T-helper 22 cell (primary cell): ENCODE results near the gene ELMOD1.
"Not testable (repeated sequence)": the region's sequence is repeated elsewhere in the genome, so short reads cannot be mapped to it uniquely, and the experiment has no call there.

Experiments
- DNase-seq: peaks from one replicate; pipeline ENCODE4 v3.0.0-alpha.2; 2020; ENCODE audit warnings: low read depth

ELMOD1 gene

DNA sequence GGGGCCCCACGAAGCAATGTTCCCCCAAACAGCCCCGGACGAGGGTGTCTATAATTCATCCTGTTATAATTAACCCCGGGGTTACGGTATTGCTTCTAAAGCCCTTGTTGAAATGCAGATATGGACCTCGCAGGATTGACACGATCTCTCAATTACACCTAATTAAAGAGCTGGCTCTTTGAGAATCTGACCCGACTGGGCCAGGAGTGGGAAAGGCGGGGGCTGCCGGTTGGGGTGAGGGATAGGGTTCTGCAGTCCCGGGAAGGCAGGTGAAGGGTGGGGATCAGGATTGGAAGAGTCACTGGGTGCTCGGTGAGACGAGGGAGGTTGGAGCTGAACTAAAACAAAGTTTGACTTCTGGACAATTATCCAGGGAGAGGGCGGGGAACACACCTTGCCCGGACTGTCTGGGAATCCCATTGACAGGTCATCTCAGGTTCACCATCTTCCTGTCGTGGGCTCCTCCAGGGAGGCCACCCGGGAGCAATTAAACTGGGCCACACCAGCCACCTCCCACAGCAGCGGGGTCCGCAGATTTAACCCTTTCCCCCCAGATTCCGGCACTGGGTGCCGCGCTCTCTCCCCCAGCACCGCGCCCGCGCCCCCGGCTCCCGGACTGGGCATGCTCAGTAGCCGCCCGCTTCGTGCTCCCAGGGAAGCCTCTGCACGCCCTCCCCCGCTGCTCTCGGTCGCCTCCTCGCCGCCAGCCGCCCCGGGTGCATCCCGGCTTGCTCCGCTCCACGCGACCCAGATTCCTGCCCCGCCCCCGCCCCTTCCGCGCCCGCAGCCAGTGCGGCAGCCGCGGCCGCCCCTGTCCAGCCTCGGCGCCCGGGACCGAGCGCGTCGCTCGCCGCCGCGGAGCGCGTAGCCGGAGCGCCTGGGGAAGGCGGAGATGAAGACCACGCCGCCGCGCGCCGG, at the start of gene ELMOD1:
Gene ELMOD1 (plus strand): TSS at position 688 of the 918 bp plus-strand sequence. CDS start 27,043 bp downstream, outside the sequence.
- no peak for DNase-seq

DNA sequence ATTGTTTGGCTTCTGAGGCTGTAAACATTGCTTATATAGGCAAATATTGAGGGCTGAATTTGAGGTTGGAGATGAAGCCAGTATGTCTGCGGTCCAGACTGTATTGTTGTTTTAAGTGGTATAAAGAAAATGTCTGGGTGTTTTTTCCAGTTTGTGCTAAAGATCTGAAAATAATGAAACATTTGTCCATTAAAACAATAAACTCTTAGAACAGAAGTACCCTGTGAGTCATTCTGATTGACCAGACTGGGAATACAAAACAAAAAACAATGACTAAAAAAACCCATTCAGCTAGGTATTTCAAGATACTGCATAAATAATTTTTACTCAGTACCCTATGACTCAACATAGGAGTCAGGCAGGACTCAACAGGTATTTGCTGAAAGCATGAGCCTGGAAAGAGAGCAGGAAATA, 45.8 kb upstream of the ELMOD1 start:
- no peak for DNase-seq

DNA sequence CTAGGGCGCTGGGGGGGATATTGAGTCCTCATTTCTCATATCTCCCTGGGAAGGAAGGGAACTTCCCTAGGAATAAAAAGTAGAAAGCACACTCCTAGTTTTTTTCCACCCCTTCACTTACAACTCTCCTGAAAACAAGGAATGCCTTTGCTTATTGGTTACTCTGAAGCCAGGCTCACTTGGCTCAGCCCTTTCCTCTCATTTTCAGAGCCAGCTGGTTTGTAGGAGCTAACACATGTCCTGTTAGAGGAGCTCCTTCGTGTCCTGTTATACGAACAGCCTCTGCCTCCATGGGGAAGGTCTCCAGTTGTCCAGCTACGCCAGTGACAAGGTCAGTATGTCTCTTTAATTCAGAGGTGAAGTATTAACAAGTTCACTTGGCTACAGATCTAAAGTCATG, 43.0 kb upstream of the ELMOD1 start:
- DNase-seq, result no peak

DNA sequence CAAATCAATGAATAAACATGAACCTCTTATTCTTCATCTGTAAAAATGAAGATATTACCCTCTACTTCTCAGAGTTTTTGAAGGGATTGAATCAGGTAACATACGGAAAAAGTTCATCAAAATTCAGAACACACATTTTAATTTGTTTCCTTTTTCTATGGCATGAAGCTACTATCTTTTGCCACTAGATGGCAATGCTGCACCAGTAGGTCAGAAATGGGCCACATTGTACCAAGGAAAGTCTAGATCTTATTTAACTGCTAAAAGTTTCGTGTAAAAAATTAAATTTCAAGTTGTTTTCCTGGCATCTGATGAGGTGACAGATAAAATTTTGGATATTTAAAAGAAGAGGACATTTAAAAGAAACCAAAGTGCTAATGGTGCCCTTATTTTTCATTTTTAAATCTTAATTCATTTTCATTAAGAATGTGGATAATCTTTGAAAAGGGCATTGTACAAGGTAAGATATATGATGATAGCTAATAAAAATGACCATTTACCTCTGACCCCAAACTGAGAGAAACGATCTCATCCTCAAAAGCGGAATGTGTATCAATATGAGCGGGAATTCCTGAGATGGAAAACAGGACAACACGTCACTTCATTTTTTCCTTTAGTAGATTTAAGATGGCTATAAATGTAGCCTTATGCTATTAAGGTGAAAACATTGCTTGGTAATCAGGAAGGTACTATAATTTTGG, 41.5 kb upstream of the ELMOD1 start:
- DNase-seq, result no peak

DNA sequence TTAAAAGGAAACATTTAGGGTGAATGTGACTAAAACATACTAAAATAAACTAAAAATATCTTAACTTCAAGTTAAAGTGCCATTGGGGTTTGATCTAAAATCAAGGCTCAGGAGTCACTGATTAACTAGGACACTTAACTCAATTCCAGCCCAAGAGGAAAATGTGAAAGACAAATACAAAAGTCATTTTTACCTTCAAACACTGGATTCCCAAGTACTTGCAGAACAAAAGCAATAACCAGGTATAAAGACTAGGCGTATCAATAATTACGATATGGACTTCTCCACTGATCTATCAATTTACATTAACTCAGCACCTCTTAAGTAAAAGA, 41.0 kb upstream of the ELMOD1 start:
- no peak for DNase-seq

DNA sequence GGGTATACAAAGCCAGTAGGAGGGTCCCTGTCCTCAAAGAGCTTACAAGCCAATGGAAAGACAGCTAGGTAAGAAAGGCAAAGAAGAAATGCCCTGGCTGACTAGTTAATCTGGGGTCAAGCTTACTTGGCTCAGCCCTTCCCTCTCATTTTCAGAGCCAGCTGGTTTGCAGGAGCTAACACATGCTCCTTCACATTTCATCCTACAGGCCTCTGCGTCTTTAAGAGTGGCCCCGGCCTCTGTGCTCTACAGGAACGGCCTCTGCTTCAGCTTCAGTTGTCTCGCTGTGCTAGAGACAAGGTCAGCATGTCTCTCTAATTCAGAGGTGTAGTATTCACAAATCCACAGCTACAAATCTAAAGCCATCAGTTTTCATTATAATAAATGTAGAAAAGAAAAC, 40.6 kb upstream of the ELMOD1 start:
- DNase-seq, result no peak

DNA sequence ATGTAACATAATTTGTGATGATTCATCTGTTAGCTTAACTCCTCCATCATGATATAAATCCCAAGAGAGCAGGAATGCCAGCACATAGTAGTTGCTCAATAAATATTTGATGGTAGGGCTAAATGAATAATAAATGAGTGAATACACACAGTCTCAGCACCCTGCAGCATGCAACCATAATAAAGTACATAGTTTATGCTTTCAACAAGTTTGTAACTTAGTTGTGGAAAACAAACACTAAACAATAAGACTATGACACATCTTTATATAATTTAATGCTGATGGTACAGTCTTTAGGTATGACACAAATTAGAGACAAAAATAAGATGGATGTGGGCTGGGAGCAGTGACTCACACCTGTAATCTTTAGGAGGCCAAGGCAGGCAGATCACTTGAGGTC, 29.3 kb upstream of the ELMOD1 start:
- DNase-seq, result no peak

DNA sequence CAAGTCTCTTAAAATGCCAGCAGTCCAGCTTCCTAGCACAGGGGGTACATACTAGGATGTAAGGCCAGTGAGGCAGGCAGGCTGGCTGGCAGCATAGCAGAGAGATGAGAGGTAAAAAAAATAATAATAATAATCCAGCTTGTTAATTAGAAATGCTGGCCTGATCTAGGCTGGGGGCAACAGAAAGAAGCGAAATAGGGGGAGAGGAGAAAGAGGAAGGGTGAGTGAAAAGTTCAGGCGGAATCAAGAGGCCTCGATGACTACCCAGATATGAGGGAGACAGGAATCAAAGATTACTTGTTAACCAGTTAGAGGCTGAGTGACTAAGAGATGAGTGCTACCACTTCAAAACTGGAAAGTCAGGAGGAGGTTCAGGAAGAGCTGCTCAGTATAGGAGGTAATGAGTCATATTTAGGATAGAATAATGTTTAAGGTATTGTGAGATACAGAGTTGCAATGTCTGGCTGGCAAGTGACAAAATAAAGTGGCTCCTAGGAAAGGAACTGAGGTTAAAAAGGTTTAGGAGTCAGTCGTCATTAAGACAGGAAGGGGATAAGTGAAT, 28.2 kb upstream of the ELMOD1 start:
- DNase-seq, result no peak

DNA sequence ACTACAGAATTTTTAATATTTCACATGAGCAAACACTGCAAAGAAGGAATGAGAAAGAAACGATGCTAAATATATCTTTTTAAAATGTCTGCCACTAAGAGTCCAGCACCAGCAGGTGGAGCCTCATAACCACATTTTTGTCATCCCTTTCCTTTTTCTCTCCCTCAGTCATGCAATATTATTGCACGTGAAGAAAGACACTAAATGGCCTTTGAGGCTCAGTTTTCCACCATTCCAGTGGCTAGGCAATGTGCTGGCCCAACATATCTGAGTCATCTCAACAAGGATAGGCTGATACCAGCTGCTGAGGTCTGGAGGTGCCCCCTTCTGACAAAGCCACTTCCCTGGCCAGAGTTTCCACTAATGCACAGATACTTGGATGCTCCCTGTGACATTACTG, 27.2 kb upstream of the ELMOD1 start:
- DNase-seq, result no peak

DNA sequence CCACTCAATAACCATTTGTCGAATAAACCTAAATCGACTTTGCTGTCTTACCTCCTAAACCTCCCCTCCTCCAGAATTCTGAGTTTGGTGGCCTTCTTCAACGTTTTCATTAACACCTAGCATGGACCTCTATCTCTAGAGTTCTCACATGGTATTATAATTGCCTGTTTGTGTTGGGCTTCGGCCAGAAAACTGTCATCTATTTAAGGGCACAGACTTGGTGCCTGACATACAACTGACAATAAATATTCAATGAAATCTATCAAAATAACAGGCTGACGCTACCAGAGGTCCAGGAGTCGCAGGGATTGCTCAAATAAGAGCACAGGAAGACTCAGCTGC, 26.1 kb upstream of the ELMOD1 start:
- DNase-seq, result no peak

DNA sequence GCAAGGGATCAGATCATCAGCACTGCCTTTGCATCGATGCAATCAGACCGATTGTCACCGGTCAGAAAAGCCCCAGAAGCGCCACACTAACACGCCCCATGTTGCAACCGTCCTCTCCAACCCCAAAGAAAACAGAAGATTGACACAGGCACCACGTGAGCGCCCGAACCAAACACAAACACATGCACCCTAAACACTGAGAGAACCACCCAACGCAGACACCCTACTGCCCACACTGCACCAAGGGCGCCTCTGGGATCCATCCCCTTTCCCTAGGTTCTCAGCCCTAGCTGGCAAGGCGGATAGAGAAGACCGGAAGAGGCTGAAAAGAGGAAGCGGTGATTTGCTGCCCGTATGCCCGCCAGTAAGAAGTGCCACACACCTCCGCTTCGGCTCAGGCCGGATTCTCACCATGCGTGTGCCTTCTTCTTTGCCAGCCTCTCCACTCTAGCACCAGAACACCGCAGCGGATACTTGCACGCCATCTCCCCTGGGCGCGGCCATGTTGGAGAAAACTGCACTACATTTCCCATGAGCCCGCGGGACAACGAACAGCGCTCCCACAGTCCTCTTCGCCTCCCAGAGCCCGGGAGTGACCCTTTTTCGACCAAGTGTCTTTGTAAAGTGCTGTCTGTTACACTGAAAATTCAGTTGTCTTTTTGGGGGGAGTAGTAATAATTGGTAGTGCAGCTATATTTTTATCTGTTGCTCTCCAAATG, 25.6 kb upstream of the ELMOD1 start, which contains the start of gene ALKBH8:
Gene ALKBH8 (minus strand): TSS at position 517 of the 719 bp plus-strand sequence. CDS start 4,842 bp downstream, outside the sequence.
- DNase-seq, result peak; percentile 64

DNA sequence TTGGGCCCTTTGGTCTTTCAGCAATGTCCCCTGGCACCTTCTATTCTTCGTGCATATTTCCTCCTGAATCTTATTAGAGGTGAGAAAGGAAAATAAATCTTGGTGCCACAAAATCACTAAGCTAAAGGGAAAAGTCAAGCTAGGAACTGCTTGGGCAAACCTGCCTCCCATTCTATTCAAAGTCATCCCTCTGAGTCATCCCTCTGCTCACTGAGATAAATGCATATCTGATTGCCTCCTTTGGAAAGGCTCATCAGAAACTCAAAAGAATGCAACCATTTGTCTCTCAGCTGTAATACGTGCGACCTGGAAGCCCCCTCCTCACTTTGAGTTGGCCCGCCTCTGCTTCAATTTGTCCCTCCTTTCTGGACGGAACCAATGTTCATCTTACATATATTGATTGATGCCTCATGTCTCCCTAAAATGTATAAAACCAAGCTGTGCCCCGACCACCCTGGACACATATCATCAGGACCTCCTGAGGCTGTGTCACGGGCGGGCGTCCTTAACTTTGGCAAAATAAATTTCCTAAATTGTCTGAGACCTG, 24.9 kb upstream of the ELMOD1 start:
- DNase-seq, result not testable (repeated sequence)

DNA sequence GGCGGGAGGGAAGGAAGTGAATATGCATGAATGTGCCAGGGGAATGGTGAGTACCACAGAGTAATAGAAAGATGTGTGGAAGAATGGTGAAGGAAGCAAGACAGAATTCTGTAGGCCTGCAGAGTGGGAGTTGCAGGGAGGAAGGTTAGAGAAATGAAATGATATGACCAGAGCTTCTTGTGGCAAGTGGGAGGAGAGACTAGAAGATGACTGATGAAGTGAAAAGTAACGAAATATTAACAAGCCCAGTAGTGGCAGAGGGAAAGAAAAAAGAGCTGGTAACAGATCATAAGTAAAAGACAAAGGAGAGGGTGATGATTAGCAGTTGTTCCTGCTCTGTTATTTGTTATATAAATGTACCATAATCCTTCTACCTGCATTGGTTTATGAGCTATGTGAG, 24.4 kb upstream of the ELMOD1 start:
- DNase-seq, result no peak

DNA sequence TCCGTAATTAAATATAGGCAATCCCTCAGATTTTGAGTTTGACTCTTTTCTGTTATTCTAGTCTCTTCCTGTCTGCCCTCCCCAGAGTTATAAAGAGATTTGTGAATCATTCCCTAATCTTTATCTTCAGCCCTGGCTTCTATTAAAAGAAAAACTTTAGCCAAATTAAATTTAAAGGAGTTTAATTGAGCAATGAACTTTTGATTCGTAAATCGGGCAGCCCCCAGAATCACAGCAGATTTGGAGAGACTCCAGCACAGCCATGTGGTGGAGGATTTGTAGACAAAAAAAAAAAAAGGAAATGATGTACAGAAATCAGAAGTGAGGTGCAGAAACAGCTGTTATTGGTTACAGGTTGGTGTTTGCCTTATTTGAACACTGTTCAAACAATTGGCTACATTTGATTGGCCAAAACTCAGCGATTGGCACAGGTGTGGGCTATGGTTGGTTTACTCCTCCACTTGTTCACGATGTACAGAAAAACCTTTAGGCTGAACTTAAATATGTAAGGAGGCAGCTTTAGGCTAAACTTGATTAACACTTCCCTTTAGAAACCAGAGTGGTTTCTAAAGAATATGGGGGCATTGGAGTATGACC, 23.1 kb upstream of the ELMOD1 start:
- DNase-seq, result no peak

DNA sequence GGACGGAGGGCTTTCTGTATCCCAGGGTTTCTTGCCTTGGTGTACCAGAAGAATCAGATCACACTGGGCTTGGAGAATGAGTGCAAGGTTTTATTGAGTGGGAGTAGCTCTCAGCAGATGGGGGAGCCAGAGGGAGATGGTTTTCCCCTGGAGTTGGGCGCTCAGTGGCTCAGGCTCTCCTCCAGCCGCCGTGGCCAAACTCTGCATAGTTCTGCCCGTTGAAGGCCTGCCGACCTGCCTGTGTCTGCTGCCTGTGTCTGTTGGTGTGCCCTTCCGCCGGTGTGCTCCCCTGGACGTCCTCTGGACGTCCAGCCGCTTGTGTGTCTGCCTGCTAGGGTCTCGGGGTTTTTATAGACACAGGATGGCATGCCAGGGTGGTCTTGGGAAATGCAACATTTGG, 20.9 kb upstream of the ELMOD1 start:
- DNase-seq, result no peak

DNA sequence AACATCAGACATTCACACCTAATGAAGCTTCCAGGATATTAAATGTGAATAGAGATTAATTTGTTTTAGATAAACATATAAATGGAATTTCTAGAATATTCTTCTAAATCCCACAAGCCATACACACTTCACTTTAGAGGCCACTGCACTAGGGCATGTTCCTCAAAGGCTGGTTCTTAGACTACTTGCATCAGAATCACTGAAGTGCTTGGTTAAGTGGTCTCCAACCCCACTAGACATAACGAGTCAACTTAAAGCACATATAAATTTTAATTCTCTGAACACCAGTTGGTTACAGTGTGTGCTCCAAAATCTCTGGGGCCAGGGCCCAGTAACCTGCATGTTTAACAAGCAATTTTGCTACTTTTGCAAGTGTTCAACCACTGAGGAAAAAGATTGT, 17.5 kb upstream of the ELMOD1 start:
- no peak for DNase-seq

DNA sequence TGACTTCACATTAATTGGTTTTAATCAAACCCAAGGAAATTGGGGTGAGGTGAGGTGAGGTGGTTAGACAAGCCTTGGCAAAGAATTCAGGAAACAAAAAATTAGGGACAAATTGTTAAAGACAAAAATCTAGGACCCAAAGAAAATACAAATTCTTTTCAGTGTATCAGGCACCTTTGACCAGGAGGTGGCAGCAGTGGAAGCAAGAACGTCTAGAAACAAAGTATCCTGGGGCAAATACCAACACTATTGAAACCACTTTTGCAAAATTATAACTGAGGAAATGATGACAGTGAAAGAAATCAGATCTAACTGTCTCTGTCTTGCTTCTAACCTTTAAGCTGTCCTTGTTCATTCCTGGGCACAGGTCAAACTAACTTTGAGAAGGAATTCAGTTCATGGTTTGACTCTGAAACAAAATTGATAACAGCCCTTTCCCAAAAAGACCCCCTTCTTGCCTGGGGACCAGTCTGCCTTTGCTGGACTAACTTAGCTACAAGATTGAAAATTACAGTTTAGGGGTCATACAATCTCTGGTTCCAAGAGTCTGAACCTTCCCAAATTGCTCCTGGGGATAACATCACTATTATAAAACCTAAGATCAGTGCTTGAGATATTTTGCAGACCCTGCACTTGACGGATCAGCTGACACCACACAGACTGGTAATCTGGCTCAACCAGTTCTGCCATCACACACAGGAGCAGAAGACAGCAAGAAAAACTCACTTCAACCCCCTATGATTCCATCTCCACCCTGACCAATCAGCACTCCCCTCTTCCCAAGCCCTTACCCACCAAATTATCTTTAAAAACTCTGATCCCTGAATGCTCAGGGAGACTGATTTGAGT, 14.2 kb upstream of the ELMOD1 start:
- not testable (repeated sequence) for DNase-seq

DNA sequence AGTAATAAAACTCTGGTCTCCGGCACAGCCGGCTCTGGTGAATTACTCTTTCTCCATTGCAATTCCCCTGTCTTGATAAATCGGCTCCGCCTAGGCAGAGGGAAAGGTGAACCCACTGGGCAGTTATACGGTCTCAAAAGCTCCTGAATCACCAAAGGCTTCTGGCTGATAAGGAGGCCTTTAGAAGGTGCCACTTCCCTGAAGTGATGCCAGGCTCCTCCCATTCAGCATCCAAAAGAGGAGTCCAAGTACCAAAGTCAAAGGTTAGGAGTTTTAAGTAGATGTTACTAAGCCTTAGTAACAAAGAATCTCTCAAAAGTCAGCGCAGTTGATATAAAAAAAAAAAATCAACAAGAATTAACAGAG, 13.6 kb upstream of the ELMOD1 start:
- no peak for DNase-seq

DNA sequence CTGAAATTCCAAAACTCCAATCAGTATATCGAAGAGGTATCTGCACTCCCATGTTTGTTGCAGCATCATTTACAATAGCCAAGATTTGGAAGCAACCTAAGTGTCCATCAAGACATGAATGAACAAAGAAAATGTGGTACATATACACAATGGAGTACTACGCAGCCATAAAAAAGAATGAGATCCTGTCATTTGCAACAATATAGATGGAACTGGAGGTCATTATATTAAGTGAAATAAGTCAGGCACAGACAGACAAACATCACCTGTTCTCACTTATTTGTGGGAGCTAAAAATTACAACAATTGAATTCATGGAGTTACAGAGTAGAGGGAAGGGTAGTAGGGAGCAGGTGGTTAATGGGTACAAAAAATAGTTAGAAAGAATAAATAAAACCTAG, 11.8 kb upstream of the ELMOD1 start:
- not testable (repeated sequence) for DNase-seq

DNA sequence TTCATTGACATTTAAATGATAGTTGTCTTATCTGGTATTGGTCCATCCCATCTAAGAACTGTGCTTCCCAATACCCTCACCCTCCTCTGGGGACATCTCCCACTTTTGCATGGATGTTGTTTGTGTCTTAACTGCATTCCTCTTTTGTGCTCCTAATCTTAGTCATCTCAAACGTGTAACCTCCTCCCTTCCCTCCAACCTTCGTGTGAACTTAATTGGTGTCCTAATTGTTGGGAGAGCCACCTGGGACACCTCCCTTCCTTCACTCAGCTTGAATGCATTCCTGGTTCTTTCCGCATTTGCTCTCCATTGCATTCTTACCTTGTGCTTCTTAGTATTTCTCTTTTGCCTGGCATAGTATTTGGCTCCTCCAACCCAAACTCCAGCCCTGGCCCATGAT, 9.8 kb upstream of the ELMOD1 start:
- no peak for DNase-seq

DNA sequence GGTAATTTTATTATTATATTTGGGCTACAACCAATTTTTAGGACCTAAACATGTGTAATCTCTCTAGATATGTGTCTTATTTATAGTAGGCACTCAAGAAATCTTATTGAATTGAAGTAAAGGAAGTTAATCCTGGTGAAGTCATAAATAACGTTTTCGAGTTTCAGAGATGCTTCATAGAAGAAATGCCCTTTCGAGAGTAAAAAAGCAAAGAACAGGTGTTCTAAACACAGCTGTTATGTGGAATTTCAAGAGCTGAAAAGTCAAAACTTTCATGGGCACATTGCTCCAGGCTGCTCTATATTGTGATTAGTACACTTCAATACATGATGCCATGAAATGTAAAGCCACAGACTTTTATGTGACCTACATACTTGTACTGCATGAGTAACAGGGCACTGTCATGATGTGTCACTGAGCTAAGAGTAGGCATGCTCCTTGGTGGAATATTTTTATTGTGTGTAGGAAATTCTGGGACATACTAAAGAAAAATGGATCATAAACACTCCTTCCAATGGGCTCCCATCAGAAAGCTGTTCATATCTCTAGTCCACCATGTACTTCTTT, 7.2 kb upstream of the ELMOD1 start:
- DNase-seq, result no peak
